ENCODE measurements around the gene LMTK2. TPM values are rescaled to one million over a fixed set of nuclear protein-coding genes. Genes with fewer than 3 reads are reported as not detected.

LMTK2 gene
- total RNA-seq, 1 donor from 2014 or later = 32.5 TPM

- TF ChIP-seq, protein P1, sequence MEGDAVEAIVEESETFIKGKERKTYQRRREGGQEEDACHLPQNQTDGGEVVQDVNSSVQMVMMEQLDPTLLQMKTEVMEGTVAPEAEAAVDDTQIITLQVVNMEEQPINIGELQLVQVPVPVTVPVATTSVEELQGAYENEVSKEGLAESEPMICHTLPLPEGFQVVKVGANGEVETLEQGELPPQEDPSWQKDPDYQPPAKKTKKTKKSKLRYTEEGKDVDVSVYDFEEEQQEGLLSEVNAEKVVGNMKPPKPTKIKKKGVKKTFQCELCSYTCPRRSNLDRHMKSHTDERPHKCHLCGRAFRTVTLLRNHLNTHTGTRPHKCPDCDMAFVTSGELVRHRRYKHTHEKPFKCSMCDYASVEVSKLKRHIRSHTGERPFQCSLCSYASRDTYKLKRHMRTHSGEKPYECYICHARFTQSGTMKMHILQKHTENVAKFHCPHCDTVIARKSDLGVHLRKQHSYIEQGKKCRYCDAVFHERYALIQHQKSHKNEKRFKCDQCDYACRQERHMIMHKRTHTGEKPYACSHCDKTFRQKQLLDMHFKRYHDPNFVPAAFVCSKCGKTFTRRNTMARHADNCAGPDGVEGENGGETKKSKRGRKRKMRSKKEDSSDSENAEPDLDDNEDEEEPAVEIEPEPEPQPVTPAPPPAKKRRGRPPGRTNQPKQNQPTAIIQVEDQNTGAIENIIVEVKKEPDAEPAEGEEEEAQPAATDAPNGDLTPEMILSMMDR (IDR thresholded peaks at IDR 0.05; ENCODE audit: unreplicated experiment) = no peak
- peaks cover 17% of the 10 kb centered on the region for H3K36me3 Mint-ChIP-seq (ENCODE audit: low read depth, unreplicated experiment)
- DNase-seq (ENCODE audit: low spot score) = no peak
- H3K27me3 Mint-ChIP-seq (ENCODE audit: unreplicated experiment) = peaks cover 5% of the 10 kb centered on the region
- H3K27ac Mint-ChIP-seq (ENCODE audit: unreplicated experiment) = no peak overlapping the region
- no peak overlapping the region for H3K4me3 Mint-ChIP-seq (ENCODE audit: unreplicated experiment)
- no peaks in the 10 kb centered on the region for H3K9me3 Mint-ChIP-seq (ENCODE audit: unreplicated experiment)
- H3K4me1 Mint-ChIP-seq (ENCODE audit: unreplicated experiment) = peaks cover 9% of the 10 kb centered on the region
Observed at GRCh38 chr7:98241674-98242241, 135.1 kb downstream of the LMTK2 start.

DNA sequence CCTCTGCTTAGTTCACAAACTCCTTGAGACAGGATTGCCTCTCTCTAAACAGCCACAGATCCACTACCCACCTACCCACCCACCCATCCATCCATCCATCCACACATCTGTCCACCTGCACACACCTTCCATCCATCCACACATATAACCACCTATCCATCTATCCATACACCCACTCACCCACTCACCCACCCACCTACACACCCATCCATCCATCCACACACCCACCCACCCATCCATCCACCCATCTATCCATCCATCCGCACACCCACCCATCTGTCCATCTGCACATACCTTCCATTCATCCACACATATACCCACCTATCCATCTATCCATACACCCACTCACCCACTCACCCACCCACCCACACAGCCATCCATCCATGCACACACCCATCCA is 135.7 kb downstream of the LMTK2 start:
- peaks cover 8% of the 10 kb centered on the region for H3K27me3 Mint-ChIP-seq (ENCODE audit: unreplicated experiment)
- peaks cover 19% of the 10 kb centered on the region for H3K36me3 Mint-ChIP-seq (ENCODE audit: low read depth, unreplicated experiment)
- no peaks in the 10 kb centered on the region for H3K9me3 Mint-ChIP-seq (ENCODE audit: unreplicated experiment)
- H3K4me3 Mint-ChIP-seq (ENCODE audit: unreplicated experiment) = no peak overlapping the region
- TF ChIP-seq, protein P1 (IDR thresholded peaks at IDR 0.05; ENCODE audit: unreplicated experiment) = no peak
- DNase-seq (ENCODE audit: low spot score) = no peak
- no peak overlapping the region for H3K27ac Mint-ChIP-seq (ENCODE audit: unreplicated experiment)
- H3K4me1 Mint-ChIP-seq (ENCODE audit: unreplicated experiment) = peaks cover 12% of the 10 kb centered on the region

GRCh38 chr7:98242934-98243333 is 136.3 kb downstream of the LMTK2 start:
- Mint-ChIP-seq H3K4me3 (ENCODE audit: unreplicated experiment) (no peak overlapping the region), H3K4me1 (ENCODE audit: unreplicated experiment) (peaks cover 16% of the 10 kb centered on the region), H3K27me3 (ENCODE audit: unreplicated experiment) (peaks cover 8% of the 10 kb centered on the region), H3K27ac (ENCODE audit: unreplicated experiment) (no peak overlapping the region), H3K36me3 (ENCODE audit: low read depth, unreplicated experiment) (peaks cover 22% of the 10 kb centered on the region), H3K9me3 (ENCODE audit: unreplicated experiment) (no peaks in the 10 kb centered on the region)
- TF ChIP-seq, protein P1 (IDR thresholded peaks at IDR 0.05; ENCODE audit: unreplicated experiment) = no peak
- no peak for DNase-seq (ENCODE audit: low spot score)

GRCh38 chr7:98244871-98245270 is 138.2 kb downstream of the LMTK2 start:
- H3K27ac Mint-ChIP-seq (ENCODE audit: unreplicated experiment) = no peak overlapping the region
- H3K36me3 Mint-ChIP-seq (ENCODE audit: low read depth, unreplicated experiment) = peaks cover 17% of the 10 kb centered on the region
- no peaks in the 10 kb centered on the region for H3K9me3 Mint-ChIP-seq (ENCODE audit: unreplicated experiment)
- no peak overlapping the region for H3K4me3 Mint-ChIP-seq (ENCODE audit: unreplicated experiment)
- H3K27me3 Mint-ChIP-seq (ENCODE audit: unreplicated experiment) = peaks cover 12% of the 10 kb centered on the region
- no peak for DNase-seq (ENCODE audit: low spot score)
- peaks cover 30% of the 10 kb centered on the region for H3K4me1 Mint-ChIP-seq (ENCODE audit: unreplicated experiment)
- TF ChIP-seq, protein P1 (IDR thresholded peaks at IDR 0.05; ENCODE audit: unreplicated experiment) = no peak

DNA sequence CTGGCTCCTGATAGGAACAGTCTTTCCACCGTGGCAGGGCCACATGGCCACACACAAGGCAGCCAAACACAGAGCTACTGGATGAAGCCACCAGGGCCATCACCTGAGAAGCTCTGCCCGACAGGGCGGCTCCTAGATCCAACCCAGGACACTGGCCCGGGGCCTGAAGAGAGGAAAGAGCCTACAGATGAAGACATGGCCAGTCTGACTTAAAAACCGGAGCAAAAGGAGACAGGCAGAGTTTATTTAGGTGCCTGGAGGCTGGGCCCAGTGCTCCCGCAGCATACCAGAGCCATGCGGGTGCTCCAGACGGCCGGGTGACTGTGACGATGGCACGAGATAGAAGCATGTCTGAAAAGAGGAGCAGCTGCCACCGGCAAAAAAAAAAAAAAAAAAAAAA is 141.5 kb downstream of the LMTK2 start:
- Mint-ChIP-seq H3K4me3 (ENCODE audit: unreplicated experiment) (no peak overlapping the region), H3K36me3 (ENCODE audit: low read depth, unreplicated experiment) (peaks cover 9% of the 10 kb centered on the region), H3K9me3 (ENCODE audit: unreplicated experiment) (no peaks in the 10 kb centered on the region), H3K4me1 (ENCODE audit: unreplicated experiment) (peaks cover 44% of the 10 kb centered on the region), H3K27ac (ENCODE audit: unreplicated experiment) (peak overlapping the region; percentile 86), H3K27me3 (ENCODE audit: unreplicated experiment) (peaks cover 12% of the 10 kb centered on the region)
- no peak for DNase-seq (ENCODE audit: low spot score)
- TF ChIP-seq, protein P1 (IDR thresholded peaks at IDR 0.05; ENCODE audit: unreplicated experiment) = no peak
